ENCODE data around the gene EHF. TPM values are rescaled to one million over a fixed set of nuclear protein-coding genes. Genes with fewer than 3 reads are reported as not detected.

The EHF gene
- polyA plus RNA-seq, 1 donor (not counting 4 experiments of a cell fraction or from before 2014, with no cell fraction given) = 64.2 TPM

- DNase-seq (ENCODE audit: low read depth, low spot score) (no peak), FAIRE-seq (peak; percentile 58)
- Histone ChIP-seq H3K4me2 (ENCODE audit: control insufficient read depth, extremely low read depth, insufficient read depth, low read depth, low read length) (peak overlapping the region; percentile 59), H3K36me3 (ENCODE audit: control insufficient read depth in 2 of 2, extremely low read depth in 1 of 2, insufficient read depth in 2 of 2, low read length in 2 of 2) (peaks cover 2 to 4% of the 10 kb centered on the region in 2 experiments), H3K4me3 (ENCODE audit: control insufficient read depth in 2 of 3, extremely low read depth in 1 of 3, insufficient read depth in 2 of 3, low read depth in 1 of 3, low read length in 3 of 3) (peak overlapping the region in 2 of 3 experiments; percentile 2 to 13), H2AFZ (ENCODE audit: control insufficient read depth, low read length) (no peak overlapping the region), H4K20me1 (ENCODE audit: control insufficient read depth, extremely low read depth, insufficient read depth, low read length) (no peaks in the 10 kb centered on the region), H3K27me3 (ENCODE audit: control insufficient read depth, extremely low read depth, insufficient read depth, low read length) (no peaks in the 10 kb centered on the region), H3K79me2 (ENCODE audit: control insufficient read depth, insufficient read depth, low read length) (peaks cover 95% of the 10 kb centered on the region), H3K9ac (ENCODE audit: control insufficient read depth, extremely low read depth, insufficient read depth, low read length) (peak overlapping the region; percentile 17), H3K4me1 (ENCODE audit: control insufficient read depth, extremely low read depth, insufficient read depth, low read length) (peaks cover 85% of the 10 kb centered on the region), H3K9me1 (ENCODE audit: control insufficient read depth, extremely low read depth, insufficient read depth, low read length) (peaks cover 8% of the 10 kb centered on the region), H3K9me3 (ENCODE audit: control insufficient read depth, low read depth, low read length) (no peaks in the 10 kb centered on the region), H3K27ac (ENCODE audit: control insufficient read depth, insufficient read depth, low read length) (peak overlapping the region; percentile 47)
- no peak for TF ChIP-seq EZH2 (IDR thresholded peaks at IDR 0.05; ENCODE audit: low read length)
- no peak for TF ChIP-seq CTCF (optimal IDR thresholded peaks at IDR 0.05 in 1 of 3, IDR thresholded peaks at IDR 0.05 in 1 of 3, conservative IDR thresholded peaks at IDR 0.05 in 1 of 3; ENCODE audit: extremely low read depth in 1 of 3, insufficient read depth in 2 of 3, low read length in 3 of 3)
- dilution Hi-C loops (cut with MboI; ENCODE audit: extremely low pct_ligation_motif_present, low sequenced_read_pairs) = no loop called here
Measured at GRCh38 chr11:34631297-34631696, 10.4 kb downstream of the EHF start.

GRCh38 chr11:34631737-34632104 lies 10.8 kb downstream of the EHF start:
- H3K9me1 ChIP-seq (ENCODE audit: control insufficient read depth, extremely low read depth, insufficient read depth, low read length) = peaks cover 8% of the 10 kb centered on the region
- peaks cover 2 to 4% of the 10 kb centered on the region in 2 experiments for H3K36me3 ChIP-seq (ENCODE audit: control insufficient read depth in 2 of 2, extremely low read depth in 1 of 2, insufficient read depth in 2 of 2, low read length in 2 of 2)
- FAIRE-seq (peak; percentile 5), DNase-seq (ENCODE audit: low read depth, low spot score) (no peak)
- peak overlapping the region; percentile 47 for H3K27ac ChIP-seq (ENCODE audit: control insufficient read depth, insufficient read depth, low read length)
- TF ChIP-seq CTCF (optimal IDR thresholded peaks at IDR 0.05 in 1 of 3, IDR thresholded peaks at IDR 0.05 in 1 of 3, conservative IDR thresholded peaks at IDR 0.05 in 1 of 3; ENCODE audit: extremely low read depth in 1 of 3, insufficient read depth in 2 of 3, low read length in 3 of 3) = no peak
- TF ChIP-seq EZH2 (IDR thresholded peaks at IDR 0.05; ENCODE audit: low read length) = no peak
- H3K9me3 ChIP-seq (ENCODE audit: control insufficient read depth, low read depth, low read length) = no peaks in the 10 kb centered on the region
- peak overlapping the region; percentile 59 for H3K4me2 ChIP-seq (ENCODE audit: control insufficient read depth, extremely low read depth, insufficient read depth, low read depth, low read length)
- no peaks in the 10 kb centered on the region for H3K27me3 ChIP-seq (ENCODE audit: control insufficient read depth, extremely low read depth, insufficient read depth, low read length)
- dilution Hi-C loops (cut with MboI; ENCODE audit: extremely low pct_ligation_motif_present, low sequenced_read_pairs) = no loop called here
- no peaks in the 10 kb centered on the region for H4K20me1 ChIP-seq (ENCODE audit: control insufficient read depth, extremely low read depth, insufficient read depth, low read length)
- H3K4me3 ChIP-seq (ENCODE audit: control insufficient read depth in 2 of 3, extremely low read depth in 1 of 3, insufficient read depth in 2 of 3, low read depth in 1 of 3, low read length in 3 of 3) = peak overlapping the region in 2 of 3 experiments; percentile 2 to 13
- H3K4me1 ChIP-seq (ENCODE audit: control insufficient read depth, extremely low read depth, insufficient read depth, low read length) = peaks cover 85% of the 10 kb centered on the region
- H3K79me2 ChIP-seq (ENCODE audit: control insufficient read depth, insufficient read depth, low read length) = peaks cover 95% of the 10 kb centered on the region
- peak overlapping the region; percentile 17 for H3K9ac ChIP-seq (ENCODE audit: control insufficient read depth, extremely low read depth, insufficient read depth, low read length)
- no peak overlapping the region for H2AFZ ChIP-seq (ENCODE audit: control insufficient read depth, low read length)

All from keratinocyte (primary cell).